NAMALWA (cell line): ENCODE data around the gene TANC1.
"Not testable (repeated sequence)": the region's sequence is repeated elsewhere in the genome, so short reads cannot be mapped to it uniquely, and the experiment has no call there.

Experiments
- DNase-seq: peaks from one replicate; pipeline ENCODE4 v3.0.0-alpha.2; 2015; ENCODE audit warnings: low spot score

The TANC1 gene

DNA sequence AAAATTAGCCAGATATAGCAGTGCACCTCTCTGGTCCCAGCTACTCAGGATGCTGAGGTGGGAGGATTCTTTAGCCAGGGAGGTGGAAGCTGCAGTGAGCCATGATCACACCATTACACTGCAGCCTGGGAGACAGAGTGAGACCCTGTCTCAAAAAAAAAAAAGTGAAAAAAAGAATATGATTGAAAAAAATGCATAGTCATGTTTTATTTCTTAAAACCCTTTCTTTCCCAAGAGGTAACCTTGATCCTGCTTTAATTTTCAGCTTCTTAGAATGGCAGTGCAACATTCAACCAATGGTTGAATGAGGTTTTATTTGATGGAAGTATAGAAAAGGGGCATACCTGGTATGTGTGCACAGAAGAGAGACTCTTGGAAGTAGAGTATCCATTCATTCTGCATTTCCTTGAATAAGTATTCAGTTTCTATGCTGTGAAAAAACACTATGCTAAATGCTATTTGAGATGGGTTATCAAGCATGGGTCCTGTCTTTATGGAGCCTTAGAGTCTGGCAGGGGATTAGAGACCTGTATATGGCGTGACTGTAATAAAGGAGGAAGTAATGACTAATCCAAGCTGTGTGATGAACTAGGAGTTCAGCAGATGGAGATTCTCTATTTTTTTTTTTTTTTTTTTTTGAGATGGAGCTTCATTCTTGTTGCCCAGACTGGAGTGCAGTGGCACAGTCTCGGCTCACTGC, 171.8 kb downstream of the TANC1 start:
- DNase-seq, result no peak

DNA sequence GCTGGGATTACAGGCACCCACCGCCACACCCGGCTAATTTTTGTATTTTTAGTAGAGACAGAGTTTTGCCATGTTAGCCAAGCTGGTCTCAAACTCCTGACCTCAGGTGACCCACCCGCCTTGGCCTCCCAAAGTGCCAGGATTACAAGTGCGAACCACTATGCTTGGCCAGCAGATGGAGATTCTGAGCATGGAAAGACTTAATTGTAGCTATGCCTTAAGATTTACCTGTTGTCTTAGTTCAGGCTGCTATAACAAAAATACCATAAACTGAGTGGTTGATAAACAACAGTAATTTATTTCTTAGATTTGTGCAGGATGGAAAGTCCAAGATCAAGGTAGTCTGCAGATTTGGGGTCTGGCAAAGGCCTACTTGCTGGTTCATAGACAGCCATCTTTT, 172.4 kb downstream of the TANC1 start:
- not testable (repeated sequence) for DNase-seq

- no peak for DNase-seq
These were observed 176.6 kb downstream of the TANC1 start for GRCh38 chr2:159144776-159145614.

DNA sequence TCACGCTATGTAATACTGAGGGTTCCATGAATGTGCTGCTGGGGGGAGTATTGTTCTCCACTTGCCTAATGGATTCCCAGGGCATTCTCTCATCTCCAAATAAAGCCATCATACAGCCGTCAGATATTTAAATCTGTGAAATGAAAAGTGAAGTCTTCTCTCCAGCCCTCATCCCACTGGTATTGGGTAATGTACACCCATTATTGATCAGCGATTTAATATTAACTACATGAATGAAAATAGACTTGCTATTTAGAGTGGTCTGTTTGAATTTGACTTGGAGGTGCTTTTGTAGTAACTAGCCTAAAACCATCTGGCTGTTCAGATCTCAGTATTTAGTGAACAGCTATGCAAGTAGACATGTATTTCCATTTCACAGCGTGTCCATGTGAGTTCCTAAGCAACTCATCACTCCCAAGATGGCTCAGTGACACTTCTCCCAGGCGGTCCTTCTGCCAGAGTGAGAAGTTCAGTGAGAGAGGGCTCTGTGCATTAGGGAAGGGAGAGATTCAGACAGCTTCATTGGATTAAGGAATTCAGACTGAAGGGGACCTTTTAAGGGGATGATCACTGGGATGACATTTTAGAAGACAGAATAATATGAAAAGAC, 177.4 kb downstream of the TANC1 start:
- DNase-seq, result no peak

DNA sequence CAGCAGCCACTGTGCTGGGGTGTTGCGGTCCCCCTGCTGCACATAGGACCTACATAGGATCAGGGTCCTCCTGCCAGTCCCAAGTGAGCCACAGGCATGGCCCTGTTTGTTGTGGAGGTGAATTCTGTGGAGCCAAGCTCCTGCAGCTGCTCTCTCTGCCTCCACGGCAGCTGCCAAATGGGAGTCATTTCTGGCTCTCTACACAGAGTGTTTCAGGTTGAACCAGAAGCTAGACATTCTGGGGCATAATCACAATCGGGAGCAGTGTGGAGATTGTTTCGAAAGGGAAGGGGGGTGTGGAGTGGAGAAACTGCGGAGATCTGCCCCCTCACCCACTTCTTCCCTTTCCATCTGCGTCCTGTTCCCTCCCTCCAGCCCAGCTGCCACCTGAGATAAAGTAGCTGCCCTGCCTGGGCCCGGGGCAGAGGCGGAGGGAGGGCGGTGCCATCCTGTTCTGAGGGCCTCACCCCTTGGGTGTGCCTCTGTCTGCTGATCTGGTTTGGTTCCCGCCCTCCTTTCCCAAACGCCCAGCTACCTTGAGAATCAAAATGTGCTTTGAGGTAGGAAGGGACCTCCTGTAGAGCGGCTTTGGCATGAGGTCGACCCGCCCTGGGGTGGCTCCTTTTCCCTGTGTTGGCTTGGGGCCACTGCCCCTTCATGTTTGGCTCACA, 178.7 kb downstream of the TANC1 start:
- DNase-seq, result no peak

DNA sequence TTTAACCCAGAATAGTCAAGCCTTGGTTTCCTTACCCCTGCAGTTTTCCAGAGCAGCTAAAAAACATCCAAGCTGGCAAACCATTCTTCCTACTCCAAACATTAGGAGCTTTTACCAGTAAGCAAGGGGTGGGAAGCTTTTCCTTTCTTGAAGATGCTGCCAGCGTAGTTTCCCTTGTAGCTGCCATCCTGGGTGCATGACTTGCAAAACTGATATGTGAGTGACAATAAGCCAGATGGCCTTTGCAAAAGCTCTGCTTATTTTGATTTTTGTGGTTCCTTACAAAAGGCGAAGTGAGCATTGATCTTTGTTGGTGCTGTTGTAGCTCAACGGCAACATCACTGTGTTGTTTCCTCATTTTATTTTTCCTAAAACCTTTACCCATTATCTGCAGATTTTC, 179.2 kb downstream of the TANC1 start:
- DNase-seq, result no peak

DNA sequence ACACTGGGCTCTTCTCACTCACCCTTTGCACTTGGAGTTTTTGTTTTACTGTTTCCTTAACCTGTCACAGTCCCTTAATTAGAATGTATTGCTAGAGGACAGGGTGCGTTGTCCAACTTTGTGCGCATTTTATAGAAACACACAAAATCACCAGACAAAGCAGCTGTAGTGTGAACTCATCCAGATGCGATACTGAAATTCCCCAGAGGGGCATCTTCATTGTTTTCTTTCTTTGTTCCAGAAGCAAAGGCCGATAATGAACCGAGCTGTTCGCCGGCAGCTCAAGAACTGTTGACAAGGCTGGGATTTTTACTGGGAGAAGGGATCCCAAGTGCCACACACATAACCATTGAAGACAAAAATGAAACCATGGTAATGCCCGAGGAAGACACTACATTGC, 180.5 kb downstream of the TANC1 start:
- no peak for DNase-seq

- DNase-seq, result no peak
These were observed 181.3 kb downstream of the TANC1 start for GRCh38 chr2:159149747-159150146.

DNA sequence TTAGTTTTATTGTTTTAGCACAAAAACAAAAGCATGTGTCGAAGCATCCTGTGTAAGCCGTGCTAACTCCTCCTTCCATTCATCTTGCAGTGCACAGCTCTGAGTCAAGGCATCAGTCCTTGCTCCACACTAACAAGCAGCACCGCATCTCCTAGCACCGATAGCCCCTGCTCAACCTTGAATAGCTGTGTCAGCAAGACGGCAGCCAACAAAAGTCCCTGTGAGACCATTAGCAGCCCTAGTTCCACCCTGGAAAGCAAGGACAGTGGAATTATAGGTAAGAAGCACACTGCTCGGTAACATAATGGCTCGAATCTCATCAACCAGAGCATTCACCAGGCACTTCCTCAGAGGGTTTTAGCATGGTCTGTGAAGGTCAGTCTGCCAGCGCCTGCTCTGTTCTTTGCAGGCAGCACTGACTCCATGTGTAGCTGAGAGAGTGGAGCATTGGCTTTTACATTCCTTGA, 181.9 kb downstream of the TANC1 start:
- DNase-seq, result no peak

DNA sequence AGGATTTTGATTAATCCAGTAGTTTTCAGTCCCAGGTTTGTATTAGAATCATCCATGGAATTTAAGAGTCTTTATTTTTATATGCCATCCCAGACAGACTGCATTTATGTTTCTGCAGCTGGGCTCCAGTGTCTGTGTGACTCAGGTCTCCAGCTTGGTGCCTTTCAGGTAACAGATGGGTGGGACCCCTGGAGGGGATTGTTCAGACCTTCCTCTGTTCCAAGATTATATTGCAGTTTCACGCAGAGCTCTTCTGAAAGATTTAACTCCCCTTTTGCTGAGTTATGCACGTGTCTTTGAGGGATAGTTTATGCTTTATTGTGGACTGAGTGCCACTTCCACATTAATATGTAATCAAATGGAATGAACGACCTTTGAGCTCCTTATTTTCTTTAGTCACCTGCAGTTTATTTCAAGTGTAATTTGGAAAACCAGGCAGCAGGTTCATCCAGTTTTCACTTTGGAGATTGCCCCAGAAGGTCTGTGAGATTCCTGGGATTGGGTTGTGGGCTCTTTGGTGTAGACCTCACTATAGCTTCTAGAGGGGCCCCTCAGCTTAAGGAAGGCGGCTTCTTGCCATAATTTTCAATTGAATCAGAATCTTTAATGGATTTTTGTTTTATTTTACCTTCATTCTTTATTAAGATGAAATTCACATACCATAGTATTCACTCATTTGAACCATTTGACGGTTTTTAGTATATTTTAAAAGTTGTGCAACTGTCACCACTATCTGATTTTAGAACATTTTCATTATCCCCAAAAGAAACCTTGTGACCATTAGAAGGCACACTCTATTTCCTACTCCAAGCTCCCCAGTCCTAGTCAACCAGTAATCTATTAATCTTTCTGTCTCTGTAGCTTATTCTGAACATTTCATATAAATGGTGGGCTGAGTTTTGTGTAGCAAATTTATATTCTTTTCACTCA, 183.0 kb downstream of the TANC1 start:
- no peak for DNase-seq

GRCh38 chr2:159152128-159152778, 183.8 kb downstream of the TANC1 start:
- no peak for DNase-seq

GRCh38 chr2:159153063-159153462, 184.6 kb downstream of the TANC1 start:
- no peak for DNase-seq

DNA sequence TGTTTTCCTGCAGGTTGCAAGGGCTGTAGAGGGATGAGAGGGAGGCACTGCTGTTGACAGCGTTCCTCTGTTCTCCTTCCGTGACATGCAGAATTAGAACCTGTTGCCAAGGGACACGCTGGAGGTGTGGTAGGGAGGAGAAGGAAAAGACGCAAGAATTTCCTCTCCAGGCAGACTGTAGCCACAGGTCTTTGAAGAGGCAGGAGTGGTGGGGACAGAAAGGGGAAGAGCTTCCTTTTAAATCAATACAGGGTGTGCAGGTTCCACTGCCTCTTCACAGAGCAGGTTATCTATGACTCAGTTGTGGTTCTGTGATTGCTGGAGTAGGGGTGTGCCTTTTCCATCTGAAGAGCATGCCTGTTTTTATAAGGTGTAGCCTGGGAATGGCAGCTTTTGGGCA, 185.0 kb downstream of the TANC1 start:
- no peak for DNase-seq

- no peak for DNase-seq
These were observed 185.5 kb downstream of the TANC1 start for GRCh38 chr2:159153951-159154350.

DNA sequence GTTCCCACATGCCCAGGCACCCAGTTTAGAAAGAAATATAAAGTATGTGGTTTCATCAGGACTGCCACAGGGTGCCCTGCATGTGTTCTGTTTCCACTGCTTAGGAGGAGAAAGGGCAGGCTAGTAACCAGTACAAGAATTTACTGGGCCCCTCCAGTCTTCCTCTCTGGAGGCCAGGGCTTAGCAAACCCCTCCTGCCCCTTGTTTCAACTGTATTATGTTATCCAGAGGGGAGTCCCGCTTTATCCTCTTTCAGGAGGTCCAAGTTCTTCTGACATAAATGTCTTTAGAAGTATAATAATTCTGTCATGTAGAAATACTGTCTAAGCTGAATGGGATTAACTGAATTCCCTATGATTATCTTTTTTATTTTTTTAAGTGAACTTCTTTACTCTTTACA, 185.9 kb downstream of the TANC1 start:
- no peak for DNase-seq

DNA sequence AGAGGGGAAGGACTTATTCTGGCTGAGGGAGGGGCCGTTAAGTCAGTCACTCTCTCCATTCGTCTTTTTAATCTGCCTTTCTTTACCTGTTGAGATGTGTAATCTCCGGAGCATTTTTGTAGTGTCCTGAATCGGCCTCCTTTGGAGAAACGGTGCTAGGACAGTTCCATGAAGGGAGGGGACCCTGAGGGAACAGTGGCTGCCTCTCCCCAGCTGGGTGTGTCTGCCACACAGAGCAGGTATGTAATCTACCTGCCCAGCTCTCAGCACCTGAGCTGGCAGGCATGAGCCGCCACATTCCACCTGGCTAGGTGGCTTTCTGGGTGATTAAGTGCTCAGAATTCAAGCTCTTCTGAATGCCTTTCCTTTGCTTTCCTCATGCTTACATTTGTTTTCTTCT, 186.9 kb downstream of the TANC1 start:
- no peak for DNase-seq

- DNase-seq, result no peak
These were observed 187.4 kb downstream of the TANC1 start for GRCh38 chr2:159155791-159156190.

- no peak for DNase-seq
These were observed 188.4 kb downstream of the TANC1 start for GRCh38 chr2:159156834-159157233.

GRCh38 chr2:159157361-159158209, 189.1 kb downstream of the TANC1 start:
- DNase-seq, result no peak

- DNase-seq, result no peak
These were observed 192.0 kb downstream of the TANC1 start for GRCh38 chr2:159160412-159160811.
